HepG2 (cell line): Measurements from ENCODE around the gene ARL3. TPM values are rescaled to one million over a fixed set of nuclear protein-coding genes. Genes with fewer than 3 reads are reported as not detected.

Source experiments
- ATF7-NPFF ChIP-seq: sonication (generic); formaldehyde crosslinking; IDR thresholded peaks from 2 replicates; pipeline ENCODE4 v1.8.1; 2023; ENCODE audit warnings: mild to moderate bottlenecking, low read depth, missing genetic modification reagents, moderate library complexity
- ELF1 ChIP-seq: sonication (generic); formaldehyde crosslinking; IDR thresholded peaks from 2 replicates; pipeline ENCODE4 v1.4.0; 2020; ENCODE audit warnings: missing genetic modification reagents
- HBP1 ChIP-seq: IDR thresholded peaks from 2 replicates; pipeline ENCODE4 v1.6.1; 2016; ENCODE audit warnings: low read depth, control low read depth
- IRF9 ChIP-seq: sonication (generic); formaldehyde crosslinking; IDR thresholded peaks from 2 replicates; pipeline ENCODE4 v1.8.0; 2022; ENCODE audit warnings: missing genetic modification reagents, mild to moderate bottlenecking, borderline replicate concordance
- MIER3 ChIP-seq: IDR thresholded peaks from 2 replicates; pipeline ENCODE4 v1.6.1; 2016; ENCODE audit warnings: missing compliant biosample characterization, borderline replicate concordance
- SNAPC2 ChIP-seq: sonication (generic); formaldehyde crosslinking; IDR thresholded peaks from 2 replicates; pipeline ENCODE4 v1.8.1; 2022; ENCODE audit warnings: mild to moderate bottlenecking, missing genetic modification reagents
- SYNCRIP ChIP-seq: fragments of 200-400 bp; formaldehyde crosslinking; IDR thresholded peaks from 2 replicates; pipeline ENCODE4 v1.6.1; 2018; ENCODE audit warnings: mild to moderate bottlenecking, low read depth, low read length; ENCODE audit not compliant: insufficient read depth
- TEAD3 ChIP-seq: optimal IDR thresholded peaks from 2 replicates; pipeline ENCODE3; 2016; ENCODE audit warnings: borderline replicate concordance
- ZBTB40 ChIP-seq, 2 experiments: fragments of 450-650 bp in 1 of 2; sonication (generic) in 1 of 2; formaldehyde crosslinking in 1 of 2; IDR thresholded peaks; 2 replicates each; pipeline versions ENCODE4 v1.6.1 to v1.8.0; 2016 to 2022; ENCODE audit warnings: antibody characterized with exemption in 1 of 2, mild to moderate bottlenecking in 1 of 2, missing genetic modification reagents in 1 of 2
- ZNF253 ChIP-seq: sonication (generic); formaldehyde crosslinking; IDR thresholded peaks from 2 replicates; pipeline ENCODE4 v1.8.0; 2022; ENCODE audit warnings: mild to moderate bottlenecking, missing genetic modification reagents, borderline replicate concordance
- ZNF572 ChIP-seq: sonication (generic); formaldehyde crosslinking; IDR thresholded peaks from 2 replicates; pipeline ENCODE4 v1.5.1; 2020; ENCODE audit warnings: mild to moderate bottlenecking, missing genetic modification reagents
- ZNF678 ChIP-seq: sonication (generic); formaldehyde crosslinking; IDR thresholded peaks from 2 replicates; pipeline ENCODE4 v1.4.0; 2020; ENCODE audit warnings: mild to moderate bottlenecking, missing genetic modification reagents
- ZNF841 ChIP-seq: sonication (generic); formaldehyde crosslinking; IDR thresholded peaks from 2 replicates; pipeline ENCODE4 v1.8.1; 2023; ENCODE audit warnings: missing genetic modification reagents, borderline replicate concordance
- polyA plus RNA-seq, 8 experiments: library from polyadenylated mRNA; depleted of rRNA in 3 of 8; stranded (reverse) in 7 of 8; unstranded in 1 of 8; fragments of >200 nt; fragmentation: Illumina TruSeq in 4 of 8; extraction: Trizol in 4 of 8; gene quantifications; 2 replicates each; pipeline versions ENCODE4 v1.2.1 to v1.2.3, GENCODE V29; 2011 to 2016; ENCODE audit warnings: low read depth in 4 of 8, missing spikeins in 1 of 8, mixed read lengths in 1 of 8; ENCODE audit not compliant: insufficient read depth in 1 of 8
- total RNA-seq, 5 experiments: library from RNA; depleted of rRNA; stranded (reverse); fragments of >200 nt; fragmentation: Illumina TruSeq; extraction: Trizol; gene quantifications; 2 replicates each; pipeline ENCODE4 v1.2.3, GENCODE V29; 2016; ENCODE audit warnings: low read depth in 1 of 5
- TF ChIP-seq, protein P1 (sequence below): sonication (generic); formaldehyde crosslinking; IDR thresholded peaks from 2 replicates; pipeline ENCODE4 v1.8.1; 2023; ENCODE audit warnings: missing genetic modification reagents, mild to moderate bottlenecking, borderline replicate concordance
- TF ChIP-seq, protein P2 (sequence below): sonication (generic); formaldehyde crosslinking; IDR thresholded peaks from 2 replicates; pipeline ENCODE4 v1.5.0; 2020; ENCODE audit warnings: missing genetic modification reagents

ARL3 gene
- total and polyA plus RNA-seq, 2 of the 13 experiments (the other 11 are each of a cell fraction or from before 2014, with no cell fraction given) = 5.2 to 6.6 TPM

- TF ChIP-seq ZNF678 = peak; percentile 90
- no peak for TF ChIP-seq ZNF572 (CRISPR knock-in tag)
- peak; percentile 26; the same call in 1 of the 2 replicates for TF ChIP-seq ELF1 (CRISPR knock-in tag)
- peak; percentile 75; the same call in 1 of the 2 replicates for TF ChIP-seq HBP1 (CRISPR knock-in tag)
- TF ChIP-seq ZNF841 (CRISPR knock-in tag) = peak; percentile 86; the same call in 1 of the 2 replicates
- peak; percentile 92 for TF ChIP-seq ATF7-NPFF (CRISPR knock-in tag)
- no peak for TF ChIP-seq MIER3
- TF ChIP-seq IRF9 (CRISPR knock-in tag) = peak; percentile 58
- TF ChIP-seq, protein P1, sequence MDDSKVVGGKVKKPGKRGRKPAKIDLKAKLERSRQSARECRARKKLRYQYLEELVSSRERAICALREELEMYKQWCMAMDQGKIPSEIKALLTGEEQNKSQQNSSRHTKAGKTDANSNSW (CRISPR knock-in tag) = peak; percentile 89; the same call in 1 of the 2 replicates
- TF ChIP-seq ZNF253 = peak; percentile 96
- TF ChIP-seq, protein P2, sequence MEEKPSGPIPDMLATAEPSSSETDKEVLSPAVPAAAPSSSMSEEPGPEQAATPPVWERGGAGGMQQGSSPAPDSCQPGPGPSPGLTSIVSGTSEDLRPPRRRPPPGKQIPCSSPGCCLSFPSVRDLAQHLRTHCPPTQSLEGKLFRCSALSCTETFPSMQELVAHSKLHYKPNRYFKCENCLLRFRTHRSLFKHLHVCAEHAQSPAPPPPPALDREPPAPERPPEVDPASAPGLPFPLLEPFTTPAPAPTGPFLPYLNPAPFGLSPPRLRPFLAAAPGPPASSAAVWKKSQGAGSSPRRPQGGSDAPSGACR = peak; percentile 23; the same call in 1 of the 2 replicates
- TF ChIP-seq SNAPC2 (CRISPR knock-in tag) = no peak; the same call in none of the 2 replicates
- no peak for TF ChIP-seq TEAD3 (CRISPR knock-in tag)
- TF ChIP-seq SYNCRIP = no peak
- TF ChIP-seq ZBTB40 (IDR thresholded peaks at IDR 0.05) = no peak
- no peak for TF ChIP-seq ZBTB40 (CRISPR knock-in tag; IDR thresholded peaks at IDR 0.05)
Measured at GRCh38 chr10:102644646-102645387, 69.4 kb downstream of the ARL3 start (continued).
